Measurements from ENCODE around the gene EHMT1.

EHMT1 gene

DNA sequence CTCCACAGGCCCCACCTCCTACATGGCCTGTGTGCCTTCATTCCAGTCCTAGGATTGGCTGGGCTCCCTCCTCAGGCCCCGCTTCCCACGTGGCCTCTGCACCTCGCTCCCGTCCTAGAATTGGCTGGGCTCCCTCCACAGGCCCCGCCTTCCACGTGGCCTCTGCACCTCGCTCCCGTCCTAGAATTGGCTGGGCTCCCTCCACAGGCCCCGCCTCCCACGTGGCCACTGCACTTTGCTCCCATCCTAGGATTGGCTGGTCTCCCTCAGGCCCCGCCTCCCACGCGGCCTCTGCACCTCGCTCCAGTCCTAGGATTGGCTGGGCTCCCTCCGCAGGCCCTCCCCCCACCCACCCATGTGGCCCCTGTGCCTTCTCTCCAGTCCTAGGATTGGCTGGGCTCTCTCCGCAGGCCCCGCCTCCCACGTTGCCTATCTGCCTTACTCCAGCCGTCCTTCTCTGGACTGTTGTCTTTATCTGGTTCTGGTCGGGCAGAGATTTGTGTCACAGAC, 213.4 kb downstream of the EHMT1 start:
- no peak for ATAC-seq
- no peak for TF ChIP-seq ZFP3 (CRISPR knock-in tag; IDR thresholded peaks at IDR 0.05)
- TF ChIP-seq ZC3H10 (CRISPR knock-in tag; IDR thresholded peaks at IDR 0.05): no peak
- TF ChIP-seq TOX (CRISPR knock-in tag; IDR thresholded peaks at IDR 0.05; ENCODE audit: borderline replicate concordance): no peak
- no peak for TF ChIP-seq GLIS3 (CRISPR knock-in tag; IDR thresholded peaks at IDR 0.05)
- no peak for TF ChIP-seq CSDC2 (CRISPR knock-in tag; IDR thresholded peaks at IDR 0.05)

DNA sequence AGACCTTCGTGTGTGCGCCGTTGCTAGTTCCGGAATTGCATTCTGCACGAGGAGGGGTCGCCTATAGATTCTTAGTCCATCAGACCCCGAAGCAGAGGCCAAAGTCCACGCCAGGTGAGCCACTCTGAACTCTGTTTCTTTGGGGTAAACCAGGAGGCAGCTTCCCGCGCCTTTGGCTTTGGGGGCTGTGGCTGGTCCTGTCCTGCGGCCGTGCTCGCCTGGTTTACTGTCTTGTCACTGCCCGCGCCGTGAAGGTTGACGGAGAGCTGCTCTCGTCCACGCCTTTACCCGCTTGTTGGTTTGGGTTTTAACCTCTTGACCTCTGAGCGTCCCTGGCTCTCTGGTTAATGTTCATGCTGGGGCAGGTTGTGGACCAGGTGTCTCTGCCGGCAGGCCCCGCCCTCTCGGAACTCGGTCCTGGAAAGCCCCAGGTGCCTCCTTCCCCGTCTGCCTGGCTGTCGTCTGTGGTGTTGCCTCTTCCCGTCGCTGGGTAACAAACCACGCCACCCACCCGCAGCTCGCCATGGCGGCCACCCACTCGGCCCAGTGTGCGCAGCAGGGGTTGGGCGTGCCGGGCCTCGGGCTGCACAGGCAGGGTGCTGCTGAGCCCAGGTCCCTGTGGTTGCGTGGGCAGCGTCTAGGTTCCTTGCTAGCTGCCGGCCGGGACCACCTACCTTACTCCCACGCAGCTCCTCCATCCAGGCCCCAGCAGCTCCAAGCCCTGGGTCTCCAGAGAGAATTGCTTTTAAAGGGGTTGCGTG, 214.2 kb downstream of the EHMT1 start:
- no peak for ATAC-seq
- TF ChIP-seq ZFP30 (CRISPR knock-in tag; IDR thresholded peaks at IDR 0.05) (no peak), ZNF565 (CRISPR knock-in tag; conservative IDR thresholded peaks at IDR 0.05; ENCODE audit: low read depth) (no peak), ARNTL (CRISPR knock-in tag; IDR thresholded peaks at IDR 0.05; ENCODE audit: borderline replicate concordance, low read depth) (no peak), CSRNP3 (CRISPR knock-in tag; IDR thresholded peaks at IDR 0.05) (no peak), CSDC2 (CRISPR knock-in tag; IDR thresholded peaks at IDR 0.05) (no peak), PPARA (CRISPR knock-in tag; IDR thresholded peaks at IDR 0.05; ENCODE audit: borderline replicate concordance) (no peak), ZNF8 (CRISPR knock-in tag; IDR thresholded peaks at IDR 0.05) (no peak), RARB (CRISPR knock-in tag; IDR thresholded peaks at IDR 0.05) (no peak), BACH2 (CRISPR knock-in tag; IDR thresholded peaks at IDR 0.05; ENCODE audit: borderline replicate concordance) (no peak), GLIS3 (CRISPR knock-in tag; IDR thresholded peaks at IDR 0.05) (no peak)
- TF ChIP-seq, protein P1, sequence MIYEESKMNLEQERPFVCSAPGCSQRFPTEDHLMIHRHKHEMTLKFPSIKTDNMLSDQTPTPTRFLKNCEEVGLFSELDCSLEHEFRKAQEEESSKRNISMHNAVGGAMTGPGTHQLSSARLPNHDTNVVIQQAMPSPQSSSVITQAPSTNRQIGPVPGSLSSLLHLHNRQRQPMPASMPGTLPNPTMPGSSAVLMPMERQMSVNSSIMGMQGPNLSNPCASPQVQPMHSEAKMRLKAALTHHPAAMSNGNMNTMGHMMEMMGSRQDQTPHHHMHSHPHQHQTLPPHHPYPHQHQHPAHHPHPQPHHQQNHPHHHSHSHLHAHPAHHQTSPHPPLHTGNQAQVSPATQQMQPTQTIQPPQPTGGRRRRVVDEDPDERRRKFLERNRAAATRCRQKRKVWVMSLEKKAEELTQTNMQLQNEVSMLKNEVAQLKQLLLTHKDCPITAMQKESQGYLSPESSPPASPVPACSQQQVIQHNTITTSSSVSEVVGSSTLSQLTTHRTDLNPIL (CRISPR knock-in tag; IDR thresholded peaks at IDR 0.05; ENCODE audit: low read depth): no peak

DNA sequence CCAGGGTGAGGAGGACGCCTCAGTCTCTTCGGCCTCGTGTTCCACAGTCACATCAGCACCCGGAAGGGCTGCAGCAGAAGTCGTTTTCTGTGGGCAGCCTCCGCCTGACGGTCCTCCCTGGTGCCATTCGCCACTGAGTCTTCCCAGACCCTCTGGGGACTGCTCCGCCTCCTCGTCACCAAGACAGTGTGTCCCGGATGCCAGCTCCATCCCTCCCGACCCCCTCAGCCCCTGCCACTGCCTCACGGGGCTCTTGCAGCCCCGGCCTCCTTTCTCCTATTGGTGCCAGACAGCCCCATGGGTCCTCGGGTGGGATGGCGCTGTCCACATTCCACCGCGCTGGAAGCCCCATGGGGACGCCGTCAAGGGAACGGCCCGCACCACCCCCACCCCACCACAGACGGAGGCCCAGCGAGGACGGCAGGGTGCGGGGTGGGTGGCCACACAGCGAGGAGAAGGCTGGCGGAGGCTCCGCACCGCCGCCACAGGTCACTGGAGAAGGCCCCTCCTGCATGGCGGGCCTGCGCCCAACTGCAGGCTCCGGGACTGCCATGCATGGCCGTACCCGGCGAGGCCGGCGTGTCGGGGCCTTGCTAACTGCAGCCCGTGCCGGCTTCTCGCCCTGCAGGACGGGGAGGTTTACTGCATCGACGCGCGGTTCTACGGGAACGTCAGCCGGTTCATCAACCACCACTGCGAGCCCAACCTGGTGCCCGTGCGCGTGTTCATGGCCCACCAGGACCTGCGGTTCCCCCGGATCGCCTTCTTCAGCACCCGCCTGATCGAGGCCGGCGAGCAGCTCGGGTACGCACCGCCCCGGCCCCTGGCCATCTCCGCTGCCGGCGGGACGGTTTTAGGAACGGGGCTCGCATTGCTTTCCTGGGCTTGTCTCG, 215.2 kb downstream of the EHMT1 start:
- no peak for ATAC-seq
- TF ChIP-seq TCF4 (CRISPR knock-in tag; IDR thresholded peaks at IDR 0.05; ENCODE audit: borderline replicate concordance) (no peak), BACH2 (CRISPR knock-in tag; IDR thresholded peaks at IDR 0.05; ENCODE audit: borderline replicate concordance) (no peak), OSR1 (CRISPR knock-in tag; IDR thresholded peaks at IDR 0.05) (no peak), GLIS3 (CRISPR knock-in tag; IDR thresholded peaks at IDR 0.05) (no peak), ZC3H10 (CRISPR knock-in tag; IDR thresholded peaks at IDR 0.05) (no peak), TOX (CRISPR knock-in tag; IDR thresholded peaks at IDR 0.05; ENCODE audit: borderline replicate concordance) (no peak), TSHZ2 (CRISPR knock-in tag; IDR thresholded peaks at IDR 0.05) (no peak), ZFP30 (CRISPR knock-in tag; IDR thresholded peaks at IDR 0.05) (no peak), PATZ1 (CRISPR knock-in tag; IDR thresholded peaks at IDR 0.05; ENCODE audit: borderline replicate concordance) (no peak), POU6F1 (CRISPR knock-in tag; IDR thresholded peaks at IDR 0.05; ENCODE audit: borderline replicate concordance, low read depth) (no peak)
- TF ChIP-seq, protein P1 (CRISPR knock-in tag; IDR thresholded peaks at IDR 0.05; ENCODE audit: low read depth): no peak
